Stimulated activated CD4-positive, alpha-beta T cell treated with anti-CD3 and anti-CD28 coated beads, Interleukin-1b, Interleukin-23, amount 100 ng/mL, for 1 hour (primary cell): ENCODE data around the gene MT1M.
"Not testable (repeated sequence)": the region's sequence is repeated elsewhere in the genome, so short reads cannot be mapped to it uniquely, and the experiment has no call there.

ENCODE experiments used
- DNase-seq, 2 donors: peaks; one replicate each; pipeline ENCODE4 v3.0.0-alpha.2; 2020; ENCODE audit warnings: low read depth in 2 of 2

MT1M gene

DNA sequence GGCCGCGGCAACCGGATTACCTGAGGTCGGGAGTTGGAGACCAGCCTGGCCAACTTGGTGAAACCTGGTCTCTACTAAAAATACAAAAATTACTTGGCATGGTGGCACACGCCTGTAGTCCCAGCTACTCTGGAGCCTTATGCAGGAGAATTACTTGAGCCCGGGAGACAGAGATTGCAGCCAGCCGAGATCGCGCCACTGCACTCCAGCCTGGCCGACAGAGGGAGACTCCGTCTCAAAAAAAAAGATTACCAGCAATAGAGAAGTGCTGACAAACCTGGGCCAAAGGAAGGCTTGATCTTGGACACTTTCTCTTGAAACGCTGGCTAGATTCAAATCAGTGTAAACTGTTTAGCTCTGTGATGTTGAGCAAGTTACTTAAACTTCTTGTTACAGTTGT lies 41.5 kb downstream of the MT1M start:
- no peak for DNase-seq

DNA sequence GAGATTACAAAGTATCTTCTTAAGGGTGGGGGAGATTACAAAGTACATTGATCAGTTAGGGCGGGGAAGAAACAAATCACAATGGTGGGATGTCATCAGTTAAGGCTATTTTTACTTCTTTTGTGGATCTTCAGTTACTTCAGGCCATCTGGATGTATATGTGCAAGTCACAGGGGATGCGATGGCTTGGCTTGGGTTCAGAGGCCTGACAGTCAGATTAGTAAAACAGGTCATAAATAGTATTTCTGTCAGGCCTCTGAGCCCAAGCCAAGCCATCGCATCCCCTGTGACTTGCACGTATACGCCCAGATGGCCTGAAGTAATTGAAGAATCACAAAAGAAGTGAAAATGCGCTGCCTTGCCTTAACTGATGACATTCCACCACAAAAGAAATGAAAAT lies 42.1 kb downstream of the MT1M start:
- DNase-seq = not testable (repeated sequence)

DNA sequence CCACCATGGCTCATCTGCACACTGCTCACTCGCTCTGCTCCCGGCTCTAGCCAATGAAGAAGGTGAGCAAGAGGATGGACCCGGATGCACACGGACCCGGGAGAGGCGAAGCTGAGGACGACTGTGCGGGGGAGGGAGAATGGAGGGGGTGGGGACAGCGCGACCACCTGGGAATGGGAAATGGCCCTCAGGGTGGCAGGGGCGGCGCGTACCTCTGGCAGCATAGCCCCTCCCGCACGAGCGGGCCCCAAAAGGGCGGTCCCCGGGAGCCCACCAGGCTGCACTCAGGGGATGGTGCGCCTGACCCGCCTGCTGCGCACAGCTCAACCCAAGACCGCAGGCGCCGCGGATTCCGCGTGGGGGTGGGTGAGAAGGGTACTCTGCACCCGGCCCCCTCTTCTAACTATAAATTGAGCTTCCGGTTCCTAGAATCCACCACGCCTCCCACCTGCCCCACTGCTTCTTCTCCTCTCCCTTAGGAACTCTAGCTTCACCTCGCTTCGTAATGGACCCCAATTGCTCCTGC lies 43.3 kb downstream of the MT1M start:
- peak in 1 of 2 donors; percentile 24 for DNase-seq

DNA sequence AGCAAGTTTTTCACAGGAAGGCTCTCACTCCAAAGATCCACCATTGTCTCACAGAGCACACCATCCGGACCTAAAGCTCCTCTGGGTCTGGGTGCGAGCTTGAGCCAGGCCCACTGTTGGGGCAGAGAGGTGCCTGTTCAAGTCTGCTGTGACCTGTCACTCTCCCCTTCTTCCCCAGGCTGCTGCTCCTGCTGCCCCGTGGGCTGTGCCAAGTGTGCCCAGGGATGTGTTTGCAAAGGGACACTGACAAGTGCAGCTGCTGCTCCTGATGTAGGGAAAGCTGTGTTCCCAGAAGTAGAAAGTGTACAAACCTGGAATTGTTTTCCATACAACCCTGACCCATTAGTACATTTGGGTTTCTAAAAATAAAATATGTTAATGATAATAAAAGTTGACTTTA lies 45.0 kb downstream of the MT1M start:
- DNase-seq = no peak

DNA sequence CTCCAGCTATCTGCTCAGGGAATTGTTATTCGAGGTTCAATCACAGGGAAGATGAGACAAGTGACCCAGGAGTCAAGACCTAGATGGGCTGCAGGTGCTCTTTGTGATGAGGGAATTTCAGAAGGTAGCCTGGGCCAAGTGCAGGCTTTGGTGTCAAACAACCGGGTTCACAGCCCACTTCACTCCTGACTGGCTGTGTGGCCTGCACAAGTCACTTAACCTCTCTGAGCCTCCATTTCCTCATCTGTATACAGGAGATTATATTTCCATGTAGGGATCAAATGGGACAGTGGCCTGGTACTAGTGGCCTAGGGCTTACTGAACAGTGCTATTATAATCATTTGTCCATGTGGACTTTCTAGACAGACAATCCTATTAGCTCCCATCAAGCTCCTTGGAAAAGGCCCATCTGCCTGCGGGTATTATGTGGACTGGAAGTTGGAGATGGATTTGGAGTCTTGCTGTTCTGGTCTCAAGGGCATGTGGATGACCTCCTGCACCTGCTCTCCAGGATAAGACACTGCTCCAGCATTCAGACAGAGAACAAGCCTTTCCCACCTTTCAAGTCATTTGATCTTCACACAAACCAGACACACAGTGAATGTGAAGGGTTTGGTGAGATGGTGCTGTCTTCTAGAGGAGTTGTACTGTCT lies 46.7 kb downstream of the MT1M start:
- DNase-seq = no peak

DNA sequence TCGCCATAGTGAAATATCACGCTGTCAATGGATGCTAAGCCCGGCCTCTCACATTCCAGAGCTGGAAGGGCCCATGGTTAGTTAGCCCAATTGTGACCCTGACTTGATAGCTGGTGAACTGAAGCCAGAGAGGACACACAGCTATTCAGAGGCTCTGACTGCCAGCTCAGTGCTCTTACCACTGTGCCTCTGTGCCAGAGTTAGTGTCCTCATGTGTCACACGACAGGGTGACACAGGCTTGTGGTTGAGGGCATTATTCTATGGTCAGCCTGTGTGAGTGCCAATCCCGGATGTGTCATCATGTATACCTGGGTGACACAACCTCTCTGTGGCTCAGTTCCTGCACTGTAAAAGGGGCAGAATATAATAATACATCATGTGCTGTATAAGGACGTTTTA lies 47.4 kb downstream of the MT1M start:
- DNase-seq = no peak

DNA sequence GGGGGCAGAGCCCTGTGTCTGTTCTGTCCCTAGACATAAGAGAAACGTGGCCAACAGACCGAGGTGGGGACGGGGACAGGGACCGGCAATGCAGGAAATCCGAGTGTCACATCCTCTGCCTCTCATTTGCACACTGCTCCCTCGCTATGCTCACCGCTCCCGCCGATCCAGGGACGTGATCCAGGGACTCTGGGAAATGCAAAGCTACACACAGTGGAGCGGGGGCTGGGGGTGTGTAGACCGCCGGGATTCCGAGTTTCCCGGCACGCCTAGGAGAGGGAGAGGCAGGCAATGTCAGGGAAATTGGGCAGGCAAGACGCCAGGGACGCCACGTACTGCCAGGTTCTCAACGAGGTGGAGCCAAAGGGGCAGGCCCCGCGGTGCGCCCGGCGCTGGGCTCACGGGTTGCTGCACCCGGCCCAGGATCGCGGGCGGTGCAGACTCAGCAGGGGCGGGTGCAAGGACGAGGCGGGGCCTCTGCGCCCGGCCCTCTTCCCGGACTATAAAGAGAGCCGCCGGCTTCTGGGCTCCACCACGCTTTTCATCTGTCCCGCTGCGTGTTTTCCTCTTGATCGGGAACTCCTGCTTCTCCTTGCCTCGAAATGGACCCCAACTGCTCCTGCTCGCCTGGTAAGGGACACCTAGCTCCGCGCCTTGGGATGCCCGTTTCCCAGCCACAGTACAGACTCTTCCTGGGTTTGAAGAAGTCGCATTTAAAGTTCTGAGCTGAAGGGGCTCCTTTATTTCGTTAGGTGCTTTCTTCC lies 49.7 kb downstream of the MT1M start, which contains the start of gene MT1X:
Gene MT1X, plus strand, starts transcription at position 532 of the 764 bp plus-strand sequence. Its CDS starts 71 bp downstream, at position 603.
- DNase-seq = peak; percentile 68 to 87

DNA sequence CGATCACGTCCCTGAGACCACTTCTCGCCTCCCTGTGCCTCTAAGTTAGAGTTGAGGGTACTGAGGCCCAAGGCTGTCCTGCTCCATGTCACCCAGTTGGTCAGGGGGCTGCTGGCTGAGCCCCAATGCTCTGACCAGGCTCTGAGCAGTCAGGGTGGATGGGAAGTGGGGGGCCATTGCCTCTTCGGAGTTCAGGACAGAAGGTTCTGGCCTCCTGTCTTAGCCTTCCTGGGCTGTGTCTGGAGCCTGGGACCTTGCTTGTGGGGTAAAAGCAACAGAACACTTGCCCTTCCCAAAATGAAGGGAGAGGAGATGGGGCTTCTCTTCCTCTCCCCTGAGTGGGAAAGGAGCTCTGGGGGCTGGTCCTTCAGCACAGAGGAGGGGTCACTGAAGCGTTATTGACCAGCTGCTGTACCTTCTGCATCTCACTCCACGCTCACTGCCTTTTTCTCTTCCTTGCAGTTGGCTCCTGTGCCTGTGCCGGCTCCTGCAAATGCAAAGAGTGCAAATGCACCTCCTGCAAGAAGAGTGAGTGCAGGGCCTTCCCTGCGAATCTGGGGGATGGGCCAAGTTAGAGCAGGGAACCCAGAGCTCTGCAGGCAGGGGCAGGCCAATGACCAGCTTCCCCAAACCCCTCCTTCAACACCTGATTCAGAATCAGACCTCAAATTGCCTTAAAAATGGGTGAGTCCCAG lies 50.4 kb downstream of the MT1M start:
- DNase-seq = no peak
